PC-3 (cell line): Measurements from ENCODE around the gene MTCL1. TPM values are rescaled to one million over a fixed set of nuclear protein-coding genes. Genes with fewer than 3 reads are reported as not detected.

Experiments
- ATAC-seq: fragments of 200-7000 bp; cut with Tn5 transposase; 2 replicates; pipeline ENCODE4 v1.9.1; 2020; ENCODE audit warnings: mild to moderate bottlenecking, moderate library complexity
- BruUV-seq: library from RNA; stranded (reverse); fragments of 400-500 nt; replicated peaks from 2 replicates; lab custom pipeline; 2021; lab: Mats Ljungman, UMichigan
- CTCF ChIA-PET: fragments of 300-600 bp; sonication (Branson Sonifier 250); formaldehyde crosslinking; loops from one replicate; lab custom pipeline; 2022; ENCODE audit warnings: antibody characterized with exemption; lab: Charles Lee
- POLR2A ChIA-PET: fragments of 300-600 bp; sonication (Branson Sonifier 250); formaldehyde crosslinking; loops from one replicate; lab custom pipeline; 2022; ENCODE audit warnings: antibody characterized with exemption; ENCODE audit not compliant: unreplicated experiment; lab: Charles Lee
- DNase-seq: peaks from one replicate; pipeline ENCODE4 v3.0.0-alpha.2; 2015
- H2AFZ ChIP-seq: fragments of 300-600 bp; sonication (generic); 2 replicates; pipeline ENCODE4 v1.6.0; 2016; ENCODE audit warnings: antibody characterized with exemption, low read length
- H3F3A ChIP-seq: fragments of 300-600 bp; sonication (generic); one replicate; pipeline ENCODE4 v1.6.0; 2017; ENCODE audit warnings: antibody characterized with exemption, low read length, control low read depth, mild to moderate bottlenecking; ENCODE audit not compliant: unreplicated experiment
- H3K27ac ChIP-seq: fragments of 300-600 bp; sonication (generic); 2 replicates; pipeline ENCODE4 v1.5.1; 2016; ENCODE audit warnings: mild to moderate bottlenecking, low read length
- H3K27me3 ChIP-seq: fragments of 300-600 bp; sonication (generic); 2 replicates; pipeline ENCODE4 v1.6.1; 2016; ENCODE audit warnings: low read length, mixed read lengths
- H3K36me3 ChIP-seq: fragments of 300-600 bp; sonication (generic); 2 replicates; pipeline ENCODE4 v1.6.1; 2016; ENCODE audit warnings: low read depth, mixed run types, low read length, mixed read lengths
- H3K4me1 ChIP-seq: fragments of 300-600 bp; sonication (generic); 2 replicates; pipeline ENCODE4 v1.5.1; 2016; ENCODE audit warnings: low read length; ENCODE audit not compliant: insufficient read depth
- H3K4me2 ChIP-seq: fragments of 300-600 bp; sonication (generic); 2 replicates; pipeline ENCODE4 v1.6.0; 2016; ENCODE audit warnings: low read length
- H3K4me3 ChIP-seq: fragments of 300-600 bp; sonication (generic); 2 replicates; pipeline ENCODE4 v1.5.1; 2016; ENCODE audit warnings: mild to moderate bottlenecking, low read length, mixed read lengths
- H3K79me2 ChIP-seq: fragments of 300-600 bp; sonication (generic); 2 replicates; pipeline ENCODE4 v1.6.1; 2017; ENCODE audit warnings: low read length, mixed read lengths
- H3K9ac ChIP-seq: fragments of 300-600 bp; sonication (generic); 2 replicates; pipeline ENCODE4 v1.6.0; 2016; ENCODE audit warnings: mild to moderate bottlenecking, low read length
- H3K9me2 ChIP-seq: fragments of 300-600 bp; sonication (generic); replicated peaks from 2 replicates; pipeline ENCODE4 v1.6.1; 2016; ENCODE audit warnings: mixed run types, low read length, mixed read lengths
- H3K9me3 ChIP-seq: fragments of 300-600 bp; sonication (generic); 2 replicates; pipeline ENCODE4 v1.6.1; 2016; ENCODE audit warnings: low read length, mixed read lengths
- H4K20me1 ChIP-seq: fragments of 300-600 bp; sonication (generic); 2 replicates; pipeline ENCODE4 v1.6.1; 2016; ENCODE audit warnings: low read length, mixed read lengths
- EZH2 ChIP-seq: fragments of 300-600 bp; sonication (generic); IDR thresholded peaks from one replicate; pipeline ENCODE4 v1.6.1; 2017; ENCODE audit warnings: antibody characterized with exemption, mild to moderate bottlenecking, low read length; ENCODE audit not compliant: unreplicated experiment
- EZH2phosphoT487 ChIP-seq: fragments of 300-600 bp; sonication (generic); IDR thresholded peaks from 2 replicates; pipeline ENCODE4 v1.6.1; 2018; ENCODE audit warnings: mild to moderate bottlenecking, antibody characterized with exemption, low read length, borderline replicate concordance
- intact Hi-C: fragments of 100-400 bp; cut with micrococcal nuclease; formaldehyde crosslinking; loops from 2 replicates; pipeline ENCODE4 v1.9.0; 2023
- total RNA-seq: library from RNA; depleted of rRNA; stranded (reverse); fragments of >200 nt; gene quantifications from 2 replicates; pipeline ENCODE4 v1.2.3, GENCODE V29; 2014
- TF ChIP-seq, protein P1 (sequence below): fragments of 300-600 bp; sonication (generic); conservative IDR thresholded peaks from 2 replicates; pipeline ENCODE4 v1.5.1; 2017; ENCODE audit warnings: antibody characterized with exemption, low read depth, mild to moderate bottlenecking, low read length

Gene MTCL1
- total RNA-seq, 1 experiment from 2014 or later: 33.1 TPM

DNA sequence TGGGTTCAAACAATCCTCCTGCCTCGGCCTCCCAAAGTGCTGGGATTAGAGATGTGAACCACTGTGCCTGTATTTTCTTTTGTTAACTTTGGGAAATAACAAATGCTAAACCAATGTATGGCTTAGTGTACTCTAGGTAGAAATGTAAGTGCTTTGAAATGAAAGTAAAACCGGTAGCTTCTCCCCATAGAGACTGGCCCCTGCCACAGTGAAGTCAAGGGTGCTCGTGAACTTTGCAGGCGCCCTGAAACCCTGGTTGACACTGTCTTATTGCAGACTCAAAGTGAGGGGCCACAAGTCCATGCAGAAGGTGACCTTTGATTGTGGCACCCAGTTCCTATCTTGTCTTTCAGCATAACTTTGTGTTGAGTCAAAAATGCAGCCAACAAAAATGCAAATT, 24.2 kb upstream of the MTCL1 start:
- no peaks in the 10 kb centered on the region for H3K27me3 ChIP-seq
- intact Hi-C loops: no loop called here
- DNase-seq (no peak), ATAC-seq (no peak)
- H3K79me2 ChIP-seq: no peaks in the 10 kb centered on the region
- no TSS peak for BruUV-seq
- H3K36me3 ChIP-seq: no peaks in the 10 kb centered on the region
- TF ChIP-seq EZH2phosphoT487 (no peak), EZH2 (no peak)
- TF ChIP-seq, protein P1, sequence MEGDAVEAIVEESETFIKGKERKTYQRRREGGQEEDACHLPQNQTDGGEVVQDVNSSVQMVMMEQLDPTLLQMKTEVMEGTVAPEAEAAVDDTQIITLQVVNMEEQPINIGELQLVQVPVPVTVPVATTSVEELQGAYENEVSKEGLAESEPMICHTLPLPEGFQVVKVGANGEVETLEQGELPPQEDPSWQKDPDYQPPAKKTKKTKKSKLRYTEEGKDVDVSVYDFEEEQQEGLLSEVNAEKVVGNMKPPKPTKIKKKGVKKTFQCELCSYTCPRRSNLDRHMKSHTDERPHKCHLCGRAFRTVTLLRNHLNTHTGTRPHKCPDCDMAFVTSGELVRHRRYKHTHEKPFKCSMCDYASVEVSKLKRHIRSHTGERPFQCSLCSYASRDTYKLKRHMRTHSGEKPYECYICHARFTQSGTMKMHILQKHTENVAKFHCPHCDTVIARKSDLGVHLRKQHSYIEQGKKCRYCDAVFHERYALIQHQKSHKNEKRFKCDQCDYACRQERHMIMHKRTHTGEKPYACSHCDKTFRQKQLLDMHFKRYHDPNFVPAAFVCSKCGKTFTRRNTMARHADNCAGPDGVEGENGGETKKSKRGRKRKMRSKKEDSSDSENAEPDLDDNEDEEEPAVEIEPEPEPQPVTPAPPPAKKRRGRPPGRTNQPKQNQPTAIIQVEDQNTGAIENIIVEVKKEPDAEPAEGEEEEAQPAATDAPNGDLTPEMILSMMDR: no peak
- no peak overlapping the region for H3K4me2 ChIP-seq
- no peaks in the 10 kb centered on the region for H3F3A ChIP-seq
- H3K9me2 ChIP-seq: no peaks in the 10 kb centered on the region
- H3K9me3 ChIP-seq: no peaks in the 10 kb centered on the region
- H4K20me1 ChIP-seq: no peaks in the 10 kb centered on the region
- no peak overlapping the region for H3K27ac ChIP-seq
- 0 out of 2 replicates have a peak, but pooled peaks cover 5% of the 10 kb centered on the region for H3K4me1 ChIP-seq
- H3K9ac ChIP-seq: no peak overlapping the region
- no peak overlapping the region for H2AFZ ChIP-seq
- CTCF ChIA-PET: no interaction called here
- POLR2A ChIA-PET: no interaction called here
- H3K4me3 ChIP-seq: no peak overlapping the region

DNA sequence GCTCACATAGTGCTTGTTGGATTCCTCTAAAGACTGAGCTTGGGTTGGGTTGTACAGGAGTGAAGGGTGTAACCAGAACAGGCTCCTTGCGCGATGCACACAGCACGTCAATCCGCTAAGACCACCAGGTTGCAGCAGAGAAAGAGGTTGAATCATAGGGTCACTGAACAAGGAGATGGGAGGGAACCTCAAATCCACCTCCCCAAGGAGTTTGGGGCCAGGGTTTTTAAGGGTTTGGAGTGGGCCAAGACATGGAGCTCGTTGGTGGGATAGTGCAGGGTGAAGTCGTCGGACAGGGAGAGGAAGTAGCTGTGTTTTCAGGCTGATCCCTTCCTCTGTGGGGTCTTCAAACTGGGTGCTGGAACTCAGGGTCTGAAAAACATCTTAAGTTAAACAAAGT, 20.8 kb upstream of the MTCL1 start:
- intact Hi-C loops: no loop called here
- BruUV-seq: no TSS peak
- no peak for TF ChIP-seq EZH2
- TF ChIP-seq, protein P1: no peak
- no peak for TF ChIP-seq EZH2phosphoT487
- Histone ChIP-seq H3K4me1 (0 out of 2 replicates have a peak, but pooled peaks cover 5% of the 10 kb centered on the region), H3K4me3 (no peak overlapping the region), H3K27me3 (no peaks in the 10 kb centered on the region), H3K9ac (no peak overlapping the region), H3K9me3 (no peaks in the 10 kb centered on the region), H3K9me2 (no peaks in the 10 kb centered on the region), H2AFZ (no peak overlapping the region), H3K36me3 (no peaks in the 10 kb centered on the region), H4K20me1 (no peaks in the 10 kb centered on the region), H3K27ac (no peak overlapping the region), H3K79me2 (no peaks in the 10 kb centered on the region), H3F3A (no peaks in the 10 kb centered on the region), H3K4me2 (no peak overlapping the region)
- ATAC-seq (no peak), DNase-seq (no peak)
- POLR2A ChIA-PET: no interaction called here
- CTCF ChIA-PET: interaction anchor here (0.6 kb wide), 1 partner anchor 1464 kb away, joined by 3 read pairs; no protein-coding TSS in a partner anchor

DNA sequence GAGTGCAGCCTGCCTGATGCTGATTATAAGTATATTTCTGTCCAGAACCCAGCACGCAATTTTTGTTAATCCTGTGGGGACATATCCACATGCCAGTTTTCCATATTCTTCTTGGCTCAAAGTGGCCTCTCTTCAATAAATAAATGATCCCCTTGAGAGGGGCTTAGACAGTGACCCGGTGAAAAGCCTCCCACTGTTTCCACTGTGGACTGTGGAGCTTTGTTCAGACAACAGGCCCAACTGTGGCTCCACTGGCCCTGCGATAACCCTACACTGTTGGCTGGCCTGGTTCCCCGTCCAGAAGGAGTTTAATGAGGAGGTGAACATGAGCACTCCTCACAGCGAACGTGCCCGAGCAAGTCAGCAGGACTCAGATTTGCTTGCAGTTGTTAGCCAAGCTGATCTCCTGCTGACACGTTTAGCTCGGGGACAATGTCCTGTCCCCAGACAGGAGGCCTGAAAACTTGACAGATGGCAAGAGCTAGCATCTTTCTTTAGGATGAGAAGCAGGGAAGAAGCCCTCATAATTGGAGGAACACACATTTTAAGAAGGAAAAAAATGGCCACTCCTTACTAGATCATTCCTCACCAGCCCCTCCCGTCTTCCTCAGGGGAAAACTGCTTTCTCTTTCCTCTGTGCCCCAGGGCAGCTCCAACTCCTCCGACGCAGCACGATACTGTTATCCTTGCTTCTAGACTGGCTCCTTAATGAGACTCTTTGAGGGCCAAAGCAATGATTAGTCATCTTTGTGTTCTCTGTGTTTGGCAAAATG, 20.0 kb upstream of the MTCL1 start:
- H3K9me2 ChIP-seq: no peaks in the 10 kb centered on the region
- H4K20me1 ChIP-seq: no peaks in the 10 kb centered on the region
- POLR2A ChIA-PET: no interaction called here
- H3K4me2 ChIP-seq: 0 out of 2 replicates have a peak overlapping the region, but pooled peaks have one; percentile 26
- H3K9me3 ChIP-seq: no peaks in the 10 kb centered on the region
- H3K36me3 ChIP-seq: no peaks in the 10 kb centered on the region
- no TSS peak for BruUV-seq
- DNase-seq (peak; percentile 44), ATAC-seq (peak; percentile 61)
- CTCF ChIA-PET: no interaction called here
- no peak overlapping the region; the same call in 1 of the 2 replicates for H3K9ac ChIP-seq
- H3K79me2 ChIP-seq: no peaks in the 10 kb centered on the region
- H2AFZ ChIP-seq: no peak overlapping the region
- no peak overlapping the region for H3K4me3 ChIP-seq
- intact Hi-C loops: no loop called here
- no peaks in the 10 kb centered on the region for H3F3A ChIP-seq
- 0 out of 2 replicates have a peak, but pooled peaks cover 5% of the 10 kb centered on the region for H3K4me1 ChIP-seq
- no peaks in the 10 kb centered on the region for H3K27me3 ChIP-seq
- no peak overlapping the region for H3K27ac ChIP-seq
- TF ChIP-seq EZH2phosphoT487: no peak
- no peak for TF ChIP-seq EZH2
- TF ChIP-seq, protein P1: no peak
